CD4-positive, alpha-beta memory T cell (primary cell): ENCODE data around the gene IFI6. TPM values are rescaled to one million over a fixed set of nuclear protein-coding genes. Genes with fewer than 3 reads are reported as not detected.
"Not testable (repeated sequence)": the region's sequence is repeated elsewhere in the genome, so short reads cannot be mapped to it uniquely, and the experiment has no call there.

Experiments
- CTCF ChIA-PET: fragments of 350-600 bp; sonication (Branson Sonifier 250); formaldehyde crosslinking; loops from one replicate; lab custom pipeline; 2021; ENCODE audit warnings: inconsistent platforms; ENCODE audit not compliant: partially characterized antibody; lab: Charles Lee
- POLR2A ChIA-PET: fragments of 350-600 bp; sonication (Branson Sonifier 250); formaldehyde crosslinking; loops from one replicate; lab custom pipeline; 2021; ENCODE audit not compliant: partially characterized antibody; lab: Charles Lee
- DNase-seq, 5 donors: peaks; one replicate each; pipeline versions ENCODE4 v3.0.0 to v3.0.0-alpha.2; 2020 to 2022; ENCODE audit warnings: mixed read lengths in 1 of 5
- H3K27ac ChIP-seq: one replicate; pipeline ENCODE4 v1.7.0; 2013; ENCODE audit warnings: low read depth, low read length
- H3K27me3 ChIP-seq: 2 replicates; pipeline ENCODE4 v1.7.0; 2013; ENCODE audit warnings: mild to moderate bottlenecking, low read length, moderate library complexity; ENCODE audit not compliant: insufficient read depth
- H3K36me3 ChIP-seq: 2 replicates; pipeline ENCODE4 v1.7.0; 2013; ENCODE audit warnings: mild to moderate bottlenecking, low read length, moderate library complexity; ENCODE audit not compliant: insufficient read depth
- H3K4me1 ChIP-seq: 2 replicates; pipeline ENCODE4 v1.7.0; 2013; ENCODE audit warnings: mild to moderate bottlenecking, low read length, moderate library complexity; ENCODE audit not compliant: insufficient read depth
- H3K4me3 ChIP-seq, 2 donors: one replicate each; pipeline ENCODE4 v1.7.0; 2013; ENCODE audit warnings: low read length in 2 of 2, mild to moderate bottlenecking in 1 of 2
- H3K9me3 ChIP-seq, 2 donors: one replicate each; pipeline ENCODE4 v1.7.0; 2013; ENCODE audit warnings: low read length in 2 of 2, control low read depth in 1 of 2; ENCODE audit not compliant: control insufficient read depth in 1 of 2
- H3K27ac Mint-ChIP-seq, 7 donors: one replicate each; pipeline ENCODE4 v1.8.0; 2020 to 2021; ENCODE audit warnings: mixed read lengths in 7 of 7, mild to moderate bottlenecking in 6 of 7, inconsistent platforms in 3 of 7, moderate library complexity in 3 of 7
- H3K27me3 Mint-ChIP-seq, 2 donors: one replicate each; pipeline ENCODE4 v1.8.0; 2020 to 2021; ENCODE audit warnings: mixed read lengths in 2 of 2
- H3K36me3 Mint-ChIP-seq, 2 donors: one replicate each; pipeline ENCODE4 v1.8.0; 2020 to 2021; ENCODE audit warnings: mixed read lengths in 2 of 2, inconsistent platforms in 1 of 2, mild to moderate bottlenecking in 1 of 2
- H3K4me1 Mint-ChIP-seq, 4 donors: one replicate each; pipeline ENCODE4 v1.8.0; 2020 to 2021; ENCODE audit warnings: mixed read lengths in 4 of 4, mild to moderate bottlenecking in 1 of 4
- H3K4me3 Mint-ChIP-seq, 8 donors: one replicate each; pipeline ENCODE4 v1.8.0; 2020 to 2021; ENCODE audit warnings: mixed read lengths in 8 of 8, mild to moderate bottlenecking in 7 of 8, moderate library complexity in 6 of 8, inconsistent platforms in 3 of 8
- H3K9me3 Mint-ChIP-seq, 8 donors: one replicate each; pipeline ENCODE4 v1.8.0; 2020 to 2021; ENCODE audit warnings: mixed read lengths in 8 of 8, mild to moderate bottlenecking in 5 of 8, inconsistent platforms in 3 of 8, moderate library complexity in 1 of 8
- intact Hi-C: fragments of 100-400 bp; cut with micrococcal nuclease; formaldehyde crosslinking; loops from one replicate; pipeline ENCODE4 v1.15.1; 2023
- polyA plus RNA-seq, 2 donors: library from polyadenylated mRNA; unstranded; fragments of 300-500 nt; fragmentation: Illumina TruSeq; gene quantifications; one replicate each; pipeline ENCODE4 v1.2.3, GENCODE V29; 2021
- total RNA-seq, 2 experiments: library from RNA; stranded (reverse); gene quantifications; one replicate each; pipeline ENCODE4 v1.2.3, GENCODE V29; 2021

IFI6 gene
- total and polyA plus RNA-seq, 4 experiments from 2014 or later, result 23.0 to 139 (median 43.2) TPM

- no peaks in the 10 kb centered on the region for H3K36me3 ChIP-seq
- no peaks in the 10 kb centered on the region for H3K9me3 ChIP-seq
- peak overlapping the region; percentile 31 for H3K27ac ChIP-seq
- H3K4me3 Mint-ChIP-seq, result peak overlapping the region in 5 of 8 donors; percentile 7 to 91 (median 67)
- no peaks in the 10 kb centered on the region for H3K27me3 ChIP-seq
- intact Hi-C loops, result no loop called here
- H3K4me1 Mint-ChIP-seq, result peaks cover 47 to 74% (median 55%) of the 10 kb centered on the region in 4 donors
- H3K36me3 Mint-ChIP-seq, result no peaks in the 10 kb centered on the region
- no peaks in the 10 kb centered on the region for H3K9me3 Mint-ChIP-seq
- ChIA-PET CTCF (interaction anchor here (1.0 to 5.0 kb wide), 5 partner anchors 13 to 32 kb away, joined by 3 to 13 read pairs (median 3); no protein-coding TSS in a partner anchor), POLR2A (interaction anchor here (0.8 to 1.6 kb wide), 4 partner anchors 12 to 32 kb away, joined by 3 to 5 read pairs (median 4); no protein-coding TSS in a partner anchor)
- H3K4me1 ChIP-seq, result peaks cover 65% of the 10 kb centered on the region
- no peak for DNase-seq
- H3K27ac Mint-ChIP-seq, result peak overlapping the region in 6 of 7 donors; percentile 36 to 89 (median 72)
- H3K27me3 Mint-ChIP-seq, result no peaks in the 10 kb centered on the region
- no peak overlapping the region for H3K4me3 ChIP-seq
These were observed 41.0 kb downstream of the IFI6 start for GRCh38 chr1:27630859-27631491.

GRCh38 chr1:27628712-27629111 is 43.3 kb downstream of the IFI6 start:
- Histone ChIP-seq H3K9me3 (no peaks in the 10 kb centered on the region), H3K27ac (no peak overlapping the region), H3K36me3 (no peaks in the 10 kb centered on the region), H3K4me1 (peaks cover 62% of the 10 kb centered on the region), H3K4me3 (no peak overlapping the region), H3K27me3 (no peaks in the 10 kb centered on the region)
- no peaks in the 10 kb centered on the region for H3K27me3 Mint-ChIP-seq
- ChIA-PET CTCF (interaction anchor here (0.8 to 2.8 kb wide), 8 partner anchors 10 to 331 kb away, joined by 3 to 10 read pairs (median 4); no protein-coding TSS in a partner anchor), POLR2A (interaction anchor here (1.0 to 2.2 kb wide), 3 partner anchors 10 to 34 kb away, joined by 3 to 10 read pairs (median 6); no protein-coding TSS in a partner anchor)
- no peaks in the 10 kb centered on the region for H3K36me3 Mint-ChIP-seq
- intact Hi-C loops, result no loop called here
- H3K27ac Mint-ChIP-seq, result peak overlapping the region in 2 of 7 donors; percentile 61 to 90
- no peaks in the 10 kb centered on the region for H3K9me3 Mint-ChIP-seq
- H3K4me3 Mint-ChIP-seq, result no peak overlapping the region
- H3K4me1 Mint-ChIP-seq, result peaks cover 38 to 55% (median 45%) of the 10 kb centered on the region in 4 donors
- no peak for DNase-seq

GRCh38 chr1:27627733-27628132 is 44.3 kb downstream of the IFI6 start:
- H3K27me3 ChIP-seq, result not testable (repeated sequence)

GRCh38 chr1:27627061-27627460 is 44.9 kb downstream of the IFI6 start:
- Histone ChIP-seq H3K4me1 (peaks cover 55% of the 10 kb centered on the region), H3K27me3 (no peaks in the 10 kb centered on the region), H3K9me3 (no peaks in the 10 kb centered on the region), H3K36me3 (no peaks in the 10 kb centered on the region), H3K4me3 (no peak overlapping the region), H3K27ac (no peak overlapping the region)
- DNase-seq, result no peak
- H3K27me3 Mint-ChIP-seq, result no peaks in the 10 kb centered on the region
- ChIA-PET CTCF (no interaction called here), POLR2A (no interaction called here)
- no peak overlapping the region for H3K4me3 Mint-ChIP-seq
- peaks cover 30 to 39% (median 33%) of the 10 kb centered on the region in 4 donors for H3K4me1 Mint-ChIP-seq
- H3K27ac Mint-ChIP-seq, result peak overlapping the region in 3 of 7 donors; percentile 18 to 68 (median 61)
- intact Hi-C loops, result no loop called here
- H3K36me3 Mint-ChIP-seq, result no peaks in the 10 kb centered on the region
- no peaks in the 10 kb centered on the region for H3K9me3 Mint-ChIP-seq

More at GRCh38 chr1:27627733-27628132, 44.3 kb downstream of the IFI6 start:
- DNase-seq, H3K36me3 Mint-ChIP-seq, H3K36me3 ChIP-seq, POLR2A ChIA-PET, H3K27ac Mint-ChIP-seq, H3K27me3 Mint-ChIP-seq, H3K9me3 ChIP-seq, H3K27ac ChIP-seq, H3K9me3 Mint-ChIP-seq, H3K4me3 ChIP-seq, H3K4me3 Mint-ChIP-seq, intact Hi-C loops: not testable (repeated sequence)
- peaks cover 35 to 45% (median 38%) of the 10 kb centered on the region in 4 donors for H3K4me1 Mint-ChIP-seq
- H3K4me1 ChIP-seq, result peaks cover 62% of the 10 kb centered on the region
- CTCF ChIA-PET, result interaction anchor here (0.8 to 2.8 kb wide), 4 partner anchors 13 to 42 kb away, joined by 4 to 10 read pairs (median 6); no protein-coding TSS in a partner anchor

- Mint-ChIP-seq H3K27me3 (no peaks in the 10 kb centered on the region), H3K36me3 (no peaks in the 10 kb centered on the region), H3K4me1 (peaks cover 23 to 33% (median 26%) of the 10 kb centered on the region in 4 donors), H3K27ac (peak overlapping the region in 2 of 7 donors; percentile 10 to 47), H3K4me3 (peak overlapping the region in 2 of 8 donors; percentile 57 to 58), H3K9me3 (no peaks in the 10 kb centered on the region)
- peaks cover 47% of the 10 kb centered on the region for H3K4me1 ChIP-seq
- no peaks in the 10 kb centered on the region for H3K9me3 ChIP-seq
- no peak overlapping the region for H3K4me3 ChIP-seq
- H3K27ac ChIP-seq, result no peak overlapping the region
- intact Hi-C loops, result no loop called here
- ChIA-PET CTCF (interaction anchor here (1.1 to 2.0 kb wide), 2 partner anchors 18 to 37 kb away, joined by 4 to 10 read pairs; no protein-coding TSS in a partner anchor), POLR2A (no interaction called here)
- DNase-seq, result no peak
- no peaks in the 10 kb centered on the region for H3K36me3 ChIP-seq
- H3K27me3 ChIP-seq, result no peaks in the 10 kb centered on the region
These were observed 45.7 kb downstream of the IFI6 start for GRCh38 chr1:27626031-27626935.

- CTCF ChIA-PET, result interaction anchor here (1.1 to 2.0 kb wide), 2 partner anchors 17 to 38 kb away, joined by 4 to 10 read pairs; no protein-coding TSS in a partner anchor
- H3K9me3 Mint-ChIP-seq, result no peaks in the 10 kb centered on the region
- H3K4me3 ChIP-seq, result no peak overlapping the region
These were observed 47.4 kb downstream of the IFI6 start for GRCh38 chr1:27624467-27625178.

More at GRCh38 chr1:27624467-27625178, 47.4 kb downstream of the IFI6 start:
- no peak for DNase-seq
- no peak overlapping the region for H3K27ac ChIP-seq
- no peaks in the 10 kb centered on the region for H3K9me3 ChIP-seq
- Mint-ChIP-seq H3K27me3 (no peaks in the 10 kb centered on the region), H3K36me3 (no peaks in the 10 kb centered on the region), H3K4me3 (no peak overlapping the region), H3K27ac (no peak overlapping the region), H3K4me1 (peaks cover 15 to 24% (median 18%) of the 10 kb centered on the region in 4 donors)
- intact Hi-C loops, result no loop called here
- no peaks in the 10 kb centered on the region for H3K27me3 ChIP-seq
- H3K36me3 ChIP-seq, result no peaks in the 10 kb centered on the region
- POLR2A ChIA-PET, result no interaction called here
- peaks cover 36% of the 10 kb centered on the region for H3K4me1 ChIP-seq
